ENCODE measurements around the gene COL6A1. TPM values are rescaled to one million over a fixed set of nuclear protein-coding genes. Genes with fewer than 3 reads are reported as not detected.

COL6A1 gene
- total RNA-seq, 1 experiment from 2014 or later, result 193 TPM

DNA sequence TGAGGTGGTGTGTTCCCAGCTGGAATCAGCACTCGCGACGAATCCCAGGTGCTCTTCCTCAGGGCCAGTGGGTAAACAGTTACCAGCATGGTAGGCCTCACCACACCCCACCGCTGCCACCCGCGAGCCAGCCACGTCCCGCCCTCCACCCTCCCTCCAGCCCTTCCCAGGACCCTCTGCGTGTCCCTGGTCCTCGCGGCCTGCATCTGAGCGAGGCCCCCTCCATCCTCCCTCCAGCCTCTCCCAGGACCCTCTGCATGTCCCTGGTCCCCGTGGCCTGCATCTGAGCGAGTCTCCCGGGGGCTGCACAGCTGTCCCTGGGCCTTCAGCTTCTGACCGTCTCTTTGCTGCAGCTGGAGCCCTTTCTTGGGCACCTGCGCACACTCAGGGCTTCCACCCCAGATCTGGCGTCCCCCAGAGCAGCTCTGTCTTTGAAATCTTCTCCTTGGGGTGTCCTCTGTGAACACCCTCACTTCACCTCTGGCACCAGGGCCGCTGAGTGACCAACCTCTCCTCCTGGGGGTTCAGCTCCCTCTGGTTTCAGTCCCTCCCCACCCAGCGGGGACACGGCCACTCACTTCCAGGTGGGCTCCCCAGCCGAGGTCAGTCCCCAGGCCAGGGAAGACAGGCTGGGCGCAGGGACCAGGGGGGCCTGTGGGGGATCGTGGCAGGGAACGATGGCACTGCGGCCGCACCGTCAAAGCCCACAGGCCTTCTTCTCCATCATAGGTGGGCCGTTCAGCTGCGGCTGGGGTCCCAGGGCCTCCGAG, 58.5 kb downstream of the COL6A1 start:
- Histone ChIP-seq H3K4ac (ENCODE audit: low read depth, low read length) (no peak overlapping the region), H2BK12ac (ENCODE audit: insufficient read length, low read depth, low read length) (no peak overlapping the region), H2BK120ac (ENCODE audit: low read depth, low read length, poor library complexity, severe bottlenecking) (no peak overlapping the region), H3K23ac (ENCODE audit: insufficient read length, low read depth, low read length) (no peak overlapping the region), H3K18ac (ENCODE audit: insufficient read length, low read depth, low read length) (no peak overlapping the region), H3K79me1 (ENCODE audit: insufficient read depth, low read depth, low read length, poor library complexity, severe bottlenecking) (no peaks in the 10 kb centered on the region), H3K27ac (ENCODE audit: insufficient read length, low read depth, low read length) (no peak overlapping the region), H3K4me1 (ENCODE audit: insufficient read depth, low read length) (no peaks in the 10 kb centered on the region; the same call in 1 of the 2 replicates), H3K79me2 (ENCODE audit: insufficient read depth, low read length) (no peaks in the 10 kb centered on the region), H4K8ac (replicated peaks; ENCODE audit: insufficient read length, low read depth, low read length) (no peak overlapping the region), H2AK5ac (ENCODE audit: insufficient read length, low read length) (no peak overlapping the region), H2BK15ac (ENCODE audit: low read depth, low read length) (no peak overlapping the region; the same call in 1 of the 2 replicates), H3K9ac (ENCODE audit: extremely low read depth, insufficient read length, low read length) (no peak overlapping the region), H3K14ac (ENCODE audit: insufficient read depth, low read length) (no peak overlapping the region; the same call in 1 of the 2 replicates), H2AFZ (ENCODE audit: low read length) (no peak overlapping the region), H4K5ac (ENCODE audit: insufficient read length, low read depth, low read length) (no peak overlapping the region), H4K20me1 (ENCODE audit: control insufficient read depth, insufficient read depth, insufficient read length) (no peaks in the 10 kb centered on the region), H2BK5ac (ENCODE audit: insufficient read length, low read length) (no peak overlapping the region), H3K23me2 (ENCODE audit: insufficient read length, low read depth, low read length, poor library complexity, severe bottlenecking) (no peaks in the 10 kb centered on the region), H4K91ac (ENCODE audit: insufficient read length, low read depth, low read length) (no peak overlapping the region), H3K27me3 (ENCODE audit: insufficient read depth, low read length) (no peaks in the 10 kb centered on the region), H2BK20ac (ENCODE audit: low read depth, low read length, poor library complexity, severe bottlenecking) (no peak overlapping the region), H3T11ph (ENCODE audit: low read length) (no peak overlapping the region), H3K56ac (ENCODE audit: insufficient read length, low read depth, low read length) (no peak overlapping the region), H3K4me2 (ENCODE audit: insufficient read depth, insufficient read length, low read length) (no peak overlapping the region), H3K9me3 (ENCODE audit: control insufficient read depth, low read depth, low read length) (no peaks in the 10 kb centered on the region)
- peaks cover 0 to 4% (median 0%) of the 10 kb centered on the region in 3 experiments; a peak in 1 of 7 replicates for H3K36me3 Mint-ChIP-seq (ENCODE audit: insufficient read depth in 1 of 3, low read depth in 3 of 3)
- no peaks in the 10 kb centered on the region; a peak in 1 of 5 replicates for H3K9me3 Mint-ChIP-seq
- H3K27me3 Mint-ChIP-seq (ENCODE audit: low read depth), result no peaks in the 10 kb centered on the region; the same call in 1 of the 2 replicates
- H3K4me3 Mint-ChIP-seq, result no peak overlapping the region
- WGBS (ENCODE audit: extremely low coverage, insufficient read length, low lambda C conversion rate), result no CpG with 5 or more reads among the region's 31 CpGs
- TF ChIP-seq, protein P1, sequence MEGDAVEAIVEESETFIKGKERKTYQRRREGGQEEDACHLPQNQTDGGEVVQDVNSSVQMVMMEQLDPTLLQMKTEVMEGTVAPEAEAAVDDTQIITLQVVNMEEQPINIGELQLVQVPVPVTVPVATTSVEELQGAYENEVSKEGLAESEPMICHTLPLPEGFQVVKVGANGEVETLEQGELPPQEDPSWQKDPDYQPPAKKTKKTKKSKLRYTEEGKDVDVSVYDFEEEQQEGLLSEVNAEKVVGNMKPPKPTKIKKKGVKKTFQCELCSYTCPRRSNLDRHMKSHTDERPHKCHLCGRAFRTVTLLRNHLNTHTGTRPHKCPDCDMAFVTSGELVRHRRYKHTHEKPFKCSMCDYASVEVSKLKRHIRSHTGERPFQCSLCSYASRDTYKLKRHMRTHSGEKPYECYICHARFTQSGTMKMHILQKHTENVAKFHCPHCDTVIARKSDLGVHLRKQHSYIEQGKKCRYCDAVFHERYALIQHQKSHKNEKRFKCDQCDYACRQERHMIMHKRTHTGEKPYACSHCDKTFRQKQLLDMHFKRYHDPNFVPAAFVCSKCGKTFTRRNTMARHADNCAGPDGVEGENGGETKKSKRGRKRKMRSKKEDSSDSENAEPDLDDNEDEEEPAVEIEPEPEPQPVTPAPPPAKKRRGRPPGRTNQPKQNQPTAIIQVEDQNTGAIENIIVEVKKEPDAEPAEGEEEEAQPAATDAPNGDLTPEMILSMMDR (conservative IDR thresholded peaks at IDR 0.05), result no peak
- peaks cover 20% of the 10 kb centered on the region in 2 experiments for H3K4me1 Mint-ChIP-seq
- H3K27ac Mint-ChIP-seq, result peak overlapping the region in 1 of 3 experiments; percentile 32; a peak in 1 of 7 replicates
- DNase-seq, result no peak
